Neural progenitor cell (in vitro differentiated cells): ENCODE data around the gene GRIN3B. TPM values are rescaled to one million over a fixed set of nuclear protein-coding genes. Genes with fewer than 3 reads are reported as not detected.
A peak's percentile ranks its signal among the peaks of the same experiment; 100 is the strongest.

ENCODE experiments used
- DNase-seq: peaks from one replicate; pipeline ENCODE4 v3.0.0-alpha.2; 2016; ENCODE audit warnings: low spot score
- H2AFZ ChIP-seq: fragments of 200-600 bp; sonication (generic); replicated peaks from 2 replicates; pipeline ENCODE4 v1.6.1; 2016; ENCODE audit warnings: antibody characterized with exemption
- H3F3A ChIP-seq: fragments of 200-600 bp; sonication (generic); 2 replicates; pipeline ENCODE4 v1.6.1; 2016; ENCODE audit warnings: antibody characterized with exemption, low read depth
- H3K27ac ChIP-seq: fragments of 200-600 bp; sonication (generic); 2 replicates; pipeline ENCODE4 v1.5.1; 2016; ENCODE audit warnings: mild to moderate bottlenecking
- H3K27me3 ChIP-seq: fragments of 200-600 bp; sonication (generic); 2 replicates; pipeline ENCODE4 v1.6.1; 2016; ENCODE audit warnings: mild to moderate bottlenecking, moderate library complexity
- H3K36me3 ChIP-seq: fragments of 200-600 bp; sonication (generic); 2 replicates; pipeline ENCODE4 v1.5.1; 2016
- H3K4me1 ChIP-seq: fragments of 200-600 bp; sonication (generic); 2 replicates; pipeline ENCODE4 v1.6.1; 2016; ENCODE audit warnings: mixed run types
- H3K4me2 ChIP-seq: fragments of 200-600 bp; sonication (generic); 2 replicates; pipeline ENCODE4 v1.6.1; 2016
- H3K4me3 ChIP-seq: fragments of 200-600 bp; sonication (generic); 2 replicates; pipeline ENCODE4 v1.5.1; 2016
- H3K79me2 ChIP-seq: fragments of 200-600 bp; sonication (generic); 2 replicates; pipeline ENCODE4 v1.6.1; 2016; ENCODE audit warnings: low read depth
- H3K9ac ChIP-seq: fragments of 200-600 bp; sonication (generic); 2 replicates; pipeline ENCODE4 v1.6.1; 2016
- H3K9me3 ChIP-seq: fragments of 200-600 bp; sonication (generic); 2 replicates; pipeline ENCODE4 v1.5.1; 2016; ENCODE audit warnings: low read depth
- H4K20me1 ChIP-seq: fragments of 200-600 bp; sonication (generic); 2 replicates; pipeline ENCODE4 v1.6.1; 2016; ENCODE audit warnings: low read depth
- H3K27ac Mint-ChIP-seq: 3 replicates; pipeline ENCODE4 v1.8.0; 2021; ENCODE audit warnings: mixed read lengths
- H3K27me3 Mint-ChIP-seq: 2 replicates; pipeline ENCODE4 v1.8.0; 2022; ENCODE audit warnings: low read depth, mild to moderate bottlenecking, inconsistent platforms, moderate library complexity, mixed read lengths; ENCODE audit not compliant: insufficient read depth
- H3K36me3 Mint-ChIP-seq: 3 replicates; pipeline ENCODE4 v1.8.0; 2021; ENCODE audit warnings: mixed read lengths
- H3K4me1 Mint-ChIP-seq: 3 replicates; pipeline ENCODE4 v1.8.0; 2021; ENCODE audit warnings: mixed read lengths
- H3K4me3 Mint-ChIP-seq: 3 replicates; pipeline ENCODE4 v1.8.0; 2021; ENCODE audit warnings: mild to moderate bottlenecking, moderate library complexity, mixed read lengths
- H3K9me3 Mint-ChIP-seq: 3 replicates; pipeline ENCODE4 v1.8.0; 2020; ENCODE audit warnings: mixed read lengths
- EZH2 ChIP-seq: fragments of 200-600 bp; sonication (generic); IDR thresholded peaks from 2 replicates; pipeline ENCODE4 v1.6.1; 2017; ENCODE audit warnings: antibody characterized with exemption, mild to moderate bottlenecking, moderate library complexity
- EZH2phosphoT487 ChIP-seq: fragments of 200-600 bp; sonication (generic); IDR thresholded peaks from 2 replicates; pipeline ENCODE4 v1.6.1; 2017; ENCODE audit warnings: antibody characterized with exemption
- total RNA-seq: library from RNA; depleted of rRNA; stranded (reverse); fragments of >200 nt; gene quantifications from 2 replicates; pipeline ENCODE4 v1.2.3, GENCODE V29; 2015; ENCODE audit warnings: low replicate concordance
- TF ChIP-seq, protein P1 (sequence below): fragments of 200-600 bp; sonication (generic); IDR thresholded peaks from 2 replicates; pipeline ENCODE4 v1.5.1; 2017; ENCODE audit warnings: antibody characterized with exemption, mild to moderate bottlenecking

The GRIN3B gene
- total RNA-seq, 1 donor from 2014 or later, result 5.9 TPM

DNA sequence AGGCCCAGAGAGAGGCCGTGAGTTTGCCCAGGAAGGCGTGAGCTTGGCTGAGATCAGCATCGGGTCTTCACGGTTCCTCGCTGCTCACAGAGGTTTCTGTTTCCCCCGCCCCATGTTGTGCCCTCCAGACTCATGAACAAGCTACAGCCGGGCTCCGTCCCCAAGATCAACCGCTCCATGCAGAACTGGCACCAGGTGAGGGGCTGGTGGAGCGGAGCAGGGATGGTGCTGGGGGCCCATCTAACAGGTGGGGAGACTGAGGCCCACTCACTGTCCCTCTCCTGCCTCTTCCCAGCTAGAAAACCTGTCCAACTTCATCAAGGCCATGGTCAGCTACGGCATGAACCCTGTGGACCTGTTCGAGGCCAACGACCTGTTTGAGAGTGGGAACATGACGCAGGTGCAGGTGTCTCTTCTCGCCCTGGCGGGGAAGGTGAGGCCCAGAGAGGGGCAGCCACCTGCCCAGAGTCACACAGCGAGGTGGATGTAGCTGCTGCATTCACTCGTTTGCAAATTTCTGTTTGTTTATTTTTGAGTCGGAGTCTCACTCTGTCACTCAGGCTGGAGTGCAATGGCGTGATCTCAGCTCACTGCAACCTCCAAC lies 32.1 kb downstream of the GRIN3B start:
- Mint-ChIP-seq H3K27ac (no peak overlapping the region), H3K27me3 (peaks cover 2% of the 10 kb centered on the region), H3K4me3 (no peak overlapping the region), H3K36me3 (peaks cover 17% of the 10 kb centered on the region), H3K9me3 (no peaks in the 10 kb centered on the region), H3K4me1 (peaks cover 3% of the 10 kb centered on the region)
- no peaks in the 10 kb centered on the region for H3K9me3 ChIP-seq
- H3K27ac ChIP-seq, result no peak overlapping the region
- peaks cover 29% of the 10 kb centered on the region for H3F3A ChIP-seq
- peaks cover 47% of the 10 kb centered on the region for H3K79me2 ChIP-seq
- peaks cover 68% of the 10 kb centered on the region for H4K20me1 ChIP-seq
- H3K36me3 ChIP-seq, result peaks cover 3% of the 10 kb centered on the region
- no peak overlapping the region for H3K9ac ChIP-seq
- no peaks in the 10 kb centered on the region for H3K4me1 ChIP-seq
- H3K27me3 ChIP-seq, result no peaks in the 10 kb centered on the region
- H3K4me2 ChIP-seq, result no peak overlapping the region
- no peak overlapping the region for H3K4me3 ChIP-seq
- H2AFZ ChIP-seq, result no peak overlapping the region
- TF ChIP-seq EZH2phosphoT487, result no peak
- TF ChIP-seq, protein P1, sequence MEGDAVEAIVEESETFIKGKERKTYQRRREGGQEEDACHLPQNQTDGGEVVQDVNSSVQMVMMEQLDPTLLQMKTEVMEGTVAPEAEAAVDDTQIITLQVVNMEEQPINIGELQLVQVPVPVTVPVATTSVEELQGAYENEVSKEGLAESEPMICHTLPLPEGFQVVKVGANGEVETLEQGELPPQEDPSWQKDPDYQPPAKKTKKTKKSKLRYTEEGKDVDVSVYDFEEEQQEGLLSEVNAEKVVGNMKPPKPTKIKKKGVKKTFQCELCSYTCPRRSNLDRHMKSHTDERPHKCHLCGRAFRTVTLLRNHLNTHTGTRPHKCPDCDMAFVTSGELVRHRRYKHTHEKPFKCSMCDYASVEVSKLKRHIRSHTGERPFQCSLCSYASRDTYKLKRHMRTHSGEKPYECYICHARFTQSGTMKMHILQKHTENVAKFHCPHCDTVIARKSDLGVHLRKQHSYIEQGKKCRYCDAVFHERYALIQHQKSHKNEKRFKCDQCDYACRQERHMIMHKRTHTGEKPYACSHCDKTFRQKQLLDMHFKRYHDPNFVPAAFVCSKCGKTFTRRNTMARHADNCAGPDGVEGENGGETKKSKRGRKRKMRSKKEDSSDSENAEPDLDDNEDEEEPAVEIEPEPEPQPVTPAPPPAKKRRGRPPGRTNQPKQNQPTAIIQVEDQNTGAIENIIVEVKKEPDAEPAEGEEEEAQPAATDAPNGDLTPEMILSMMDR, result no peak
- TF ChIP-seq EZH2, result no peak
- DNase-seq, result no peak

DNA sequence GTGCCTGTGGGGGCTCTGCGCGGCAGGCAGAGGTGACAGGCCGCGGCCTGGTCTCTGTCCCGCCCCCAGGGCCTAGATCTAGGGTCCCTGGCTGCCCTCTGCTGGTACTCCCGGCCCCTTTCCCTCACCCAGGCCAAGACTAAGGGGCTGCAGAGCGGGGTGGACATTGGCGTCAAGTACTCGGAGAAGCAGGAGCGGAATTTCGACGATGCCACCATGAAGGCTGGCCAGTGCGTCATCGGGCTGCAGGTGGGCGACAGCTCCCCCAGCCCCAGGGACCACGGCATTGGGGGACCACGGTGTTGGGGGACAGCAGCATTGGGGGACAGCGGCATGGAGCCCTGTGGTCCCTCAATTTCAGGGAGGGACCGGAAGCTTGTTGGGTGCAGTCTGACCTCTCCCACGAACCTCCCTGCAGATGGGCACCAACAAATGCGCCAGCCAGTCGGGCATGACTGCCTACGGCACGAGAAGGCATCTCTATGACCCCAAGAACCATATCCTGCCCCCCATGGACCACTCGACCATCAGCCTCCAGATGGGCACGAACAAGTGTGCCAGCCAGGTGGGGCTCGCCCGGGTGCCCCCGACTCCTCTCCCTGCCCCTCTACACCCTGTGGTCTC lies 35.9 kb downstream of the GRIN3B start:
- Histone ChIP-seq H3F3A (peaks cover 47% of the 10 kb centered on the region), H3K27ac (no peak overlapping the region), H3K79me2 (peaks cover 10% of the 10 kb centered on the region), H4K20me1 (peaks cover 56% of the 10 kb centered on the region), H3K4me1 (peaks cover 4% of the 10 kb centered on the region), H3K27me3 (no peaks in the 10 kb centered on the region), H3K4me3 (no peak overlapping the region), H3K9me3 (no peaks in the 10 kb centered on the region), H3K9ac (no peak overlapping the region), H3K4me2 (no peak overlapping the region), H2AFZ (no peak overlapping the region), H3K36me3 (peaks cover 3% of the 10 kb centered on the region)
- no peak overlapping the region for H3K4me3 Mint-ChIP-seq
- no peaks in the 10 kb centered on the region for H3K9me3 Mint-ChIP-seq
- peaks cover 8% of the 10 kb centered on the region for H3K27me3 Mint-ChIP-seq
- no peak overlapping the region for H3K27ac Mint-ChIP-seq
- H3K36me3 Mint-ChIP-seq, result peaks cover 21% of the 10 kb centered on the region
- peaks cover 17% of the 10 kb centered on the region for H3K4me1 Mint-ChIP-seq
- DNase-seq, result peak; percentile 44
- no peak for TF ChIP-seq EZH2
- TF ChIP-seq, protein P1, result peak; percentile 26

DNA sequence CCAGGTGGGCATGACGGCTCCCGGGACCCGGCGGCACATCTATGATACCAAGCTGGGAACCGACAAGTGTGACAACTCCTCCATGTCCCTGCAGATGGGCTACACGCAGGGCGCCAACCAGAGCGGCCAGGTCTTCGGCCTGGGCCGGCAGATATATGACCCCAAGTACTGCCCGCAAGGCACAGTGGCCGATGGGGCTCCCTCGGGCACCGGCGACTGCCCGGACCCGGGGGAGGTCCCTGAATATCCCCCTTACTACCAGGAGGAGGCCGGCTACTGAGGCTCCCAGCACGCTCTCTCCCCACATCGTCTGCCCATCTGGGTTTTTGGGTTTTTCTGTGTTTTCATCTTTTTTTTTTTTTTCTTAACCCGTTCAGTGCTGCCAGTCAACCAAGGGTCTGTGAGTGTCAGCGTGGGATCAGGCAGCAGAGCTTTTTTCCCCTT lies 37.4 kb downstream of the GRIN3B start:
- peaks cover 25% of the 10 kb centered on the region for H3K4me1 Mint-ChIP-seq
- Histone ChIP-seq H3K36me3 (peaks cover 3% of the 10 kb centered on the region), H3K4me3 (no peak overlapping the region), H3K9ac (no peak overlapping the region), H4K20me1 (peaks cover 56% of the 10 kb centered on the region), H3K4me2 (no peak overlapping the region), H3K27ac (no peak overlapping the region), H3K79me2 (peaks cover 5% of the 10 kb centered on the region), H3F3A (peaks cover 44% of the 10 kb centered on the region), H3K9me3 (no peaks in the 10 kb centered on the region), H2AFZ (no peak overlapping the region), H3K4me1 (peaks cover 8% of the 10 kb centered on the region), H3K27me3 (no peaks in the 10 kb centered on the region)
- TF ChIP-seq, protein P1, result no peak
- TF ChIP-seq EZH2 (no peak), EZH2phosphoT487 (no peak)
- H3K36me3 Mint-ChIP-seq, result peaks cover 14% of the 10 kb centered on the region
- H3K4me3 Mint-ChIP-seq, result no peak overlapping the region
- DNase-seq, result no peak
- peaks cover 8% of the 10 kb centered on the region for H3K27me3 Mint-ChIP-seq
- H3K9me3 Mint-ChIP-seq, result no peaks in the 10 kb centered on the region
- no peak overlapping the region for H3K27ac Mint-ChIP-seq
